Umbilical cord (tissue), 2 donors: Measurements from ENCODE around the gene CDC42SE2. TPM values are rescaled to one million over a fixed set of nuclear protein-coding genes. Genes with fewer than 3 reads are reported as not detected.
"Not testable (repeated sequence)": the region's sequence is repeated elsewhere in the genome, so short reads cannot be mapped to it uniquely, and the experiment has no call there.

Experiments used
- DNase-seq: peaks from one replicate; pipeline ENCODE4 v3.0.0-alpha.2; 2015; ENCODE audit warnings: low spot score
- total RNA-seq: library from RNA; depleted of rRNA; stranded (reverse); fragments of >200 nt; gene quantifications from one replicate; pipeline ENCODE4 v1.2.3, GENCODE V29; 2014; ENCODE audit warnings: low replicate concordance; ENCODE audit not compliant: insufficient read depth

CDC42SE2 gene
- total RNA-seq, 1 donor from 2014 or later, result 32.0 TPM

DNA sequence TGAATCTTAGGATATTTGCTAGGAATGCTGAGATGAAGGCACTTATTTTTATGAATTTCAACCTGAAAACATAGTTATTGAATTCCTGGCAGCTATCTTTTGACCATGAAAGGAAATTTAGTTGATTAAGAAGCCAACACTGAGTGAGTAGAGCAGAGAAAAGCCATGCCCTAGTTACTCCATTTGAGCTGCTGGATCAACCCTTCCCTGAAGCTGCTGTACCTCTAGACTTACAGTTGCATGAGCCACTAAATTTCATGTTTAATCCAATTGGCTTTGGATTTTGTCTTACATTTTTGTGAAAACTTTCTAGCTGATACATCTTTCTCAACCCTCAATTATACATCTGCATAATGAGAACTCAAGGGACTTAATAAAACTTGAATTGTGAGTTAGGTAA lies 54.6 kb downstream of the CDC42SE2 start:
- no peak for DNase-seq

DNA sequence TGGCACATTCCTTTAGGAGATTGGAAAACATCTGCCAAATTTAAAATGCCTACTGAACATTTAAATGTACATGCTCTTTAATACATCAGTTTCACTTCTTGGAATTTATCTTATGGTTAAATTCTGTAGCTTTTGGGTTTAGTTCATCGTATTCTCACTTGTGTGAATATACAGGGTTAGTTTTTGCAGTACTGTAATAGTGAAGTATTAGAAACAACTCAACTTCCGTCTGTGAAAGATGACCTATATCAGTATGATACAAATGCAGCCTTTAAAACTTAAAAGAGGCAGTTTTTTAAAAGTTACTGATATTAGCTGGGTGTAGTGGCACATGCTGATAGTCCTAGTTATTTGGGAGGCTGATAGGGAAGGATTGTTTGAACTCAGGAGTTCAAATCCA lies 57.2 kb downstream of the CDC42SE2 start:
- no peak for DNase-seq

DNA sequence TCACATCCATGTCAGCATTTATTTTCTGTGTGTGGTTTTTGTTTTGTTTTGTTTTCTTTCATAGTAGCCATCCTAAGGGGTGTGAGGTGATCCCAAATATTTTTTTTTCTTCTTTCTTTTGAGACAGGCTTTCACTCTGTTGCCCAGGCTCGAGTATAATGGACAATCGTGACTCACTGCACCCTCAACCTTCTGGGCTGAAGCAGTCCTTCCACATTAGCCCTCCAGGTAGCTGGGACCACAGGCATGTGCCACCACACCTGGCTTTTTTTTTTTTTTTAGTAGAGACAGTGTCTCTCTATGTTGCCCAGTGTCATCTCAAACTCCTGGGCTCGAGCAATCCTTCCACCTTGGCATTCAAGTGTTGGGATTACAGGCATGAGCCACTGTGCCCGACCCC lies 59.1 kb downstream of the CDC42SE2 start:
- DNase-seq, result no peak

DNA sequence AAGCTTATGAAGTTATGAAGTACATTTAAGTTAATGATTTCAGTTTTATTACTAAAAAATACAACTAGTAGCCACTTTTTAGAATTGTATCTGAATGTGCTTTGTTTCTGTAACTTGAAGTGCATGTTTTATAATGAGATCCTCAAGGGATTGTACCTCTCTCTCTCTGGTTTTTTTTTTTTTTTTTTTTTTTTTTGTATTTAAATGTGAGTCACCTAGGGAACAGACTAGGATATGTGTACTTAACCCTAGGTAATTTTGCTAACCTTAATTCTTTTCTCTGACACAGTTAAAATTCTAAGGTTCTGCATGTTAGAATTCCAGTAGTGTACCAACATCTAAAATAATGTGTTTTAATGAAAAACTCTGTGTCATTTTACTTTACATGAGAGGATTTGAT lies 59.5 kb downstream of the CDC42SE2 start:
- no peak for DNase-seq

DNA sequence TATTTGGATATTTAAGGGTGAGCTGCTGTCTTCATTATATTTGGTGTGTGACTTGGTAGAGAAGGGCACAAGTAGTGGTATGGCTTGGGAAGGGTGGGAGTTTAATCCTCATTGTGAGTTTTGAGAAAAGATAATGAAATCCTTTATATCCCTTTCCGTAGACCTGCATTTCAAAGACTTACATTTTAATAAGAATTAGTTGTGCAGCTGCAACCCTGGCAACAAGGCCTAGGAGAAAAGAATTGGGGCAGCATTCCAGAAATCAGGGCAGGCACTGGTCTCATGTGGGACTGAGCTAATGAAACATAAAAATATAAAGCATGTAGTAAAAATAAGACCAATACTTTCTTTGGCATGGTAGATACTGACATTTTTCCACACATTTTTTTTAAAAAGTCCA lies 60.5 kb downstream of the CDC42SE2 start:
- DNase-seq, result peak; percentile 74

DNA sequence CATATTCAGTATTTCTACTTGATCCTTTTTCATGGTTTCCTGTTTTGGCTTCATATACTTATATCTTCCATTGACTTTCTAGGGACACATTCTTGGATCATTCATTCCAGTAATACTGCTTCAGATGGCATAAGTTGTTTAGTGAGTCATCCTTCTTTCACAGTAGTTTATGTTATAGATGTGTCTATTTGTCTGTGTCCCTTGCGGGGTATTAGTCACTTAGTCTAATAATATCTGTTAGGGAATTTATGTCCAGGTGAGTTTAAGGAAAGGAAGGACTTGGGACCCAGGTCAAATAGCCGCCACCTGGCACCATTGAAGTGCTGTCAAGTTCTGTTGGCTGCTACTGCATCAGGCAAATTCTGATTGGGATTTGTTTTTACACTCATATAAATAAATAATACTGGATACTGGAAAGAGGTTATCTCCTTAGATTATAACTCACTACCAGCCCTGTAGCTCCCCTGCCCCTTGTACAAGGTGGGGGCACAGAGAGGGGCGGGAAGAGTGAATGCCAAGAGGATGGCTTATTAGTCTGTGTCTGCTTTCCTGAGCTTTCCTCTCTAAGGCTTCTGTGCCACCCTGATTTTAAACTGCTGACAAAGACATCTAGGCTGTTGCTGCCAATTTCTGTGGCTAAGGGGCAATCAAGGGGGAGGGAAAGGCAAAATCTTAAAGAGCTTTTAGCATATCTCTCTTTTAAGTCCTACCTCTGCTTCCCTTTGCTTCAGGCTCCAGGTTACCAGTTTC lies 64.9 kb downstream of the CDC42SE2 start:
- DNase-seq, result no peak

DNA sequence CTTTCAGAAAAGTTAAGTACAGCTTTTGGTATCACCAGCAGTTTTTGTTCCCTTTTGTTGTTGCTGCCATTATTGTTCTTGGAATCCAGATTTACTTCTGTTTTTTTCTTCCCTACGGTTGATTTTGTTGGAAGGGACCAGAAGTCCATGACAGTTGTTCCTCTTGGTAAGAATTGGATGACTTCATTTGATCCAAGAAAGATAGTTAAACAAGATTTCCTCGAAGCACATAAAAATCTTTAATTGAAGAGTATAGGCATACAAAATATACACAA lies 65.4 kb downstream of the CDC42SE2 start:
- DNase-seq, result no peak

DNA sequence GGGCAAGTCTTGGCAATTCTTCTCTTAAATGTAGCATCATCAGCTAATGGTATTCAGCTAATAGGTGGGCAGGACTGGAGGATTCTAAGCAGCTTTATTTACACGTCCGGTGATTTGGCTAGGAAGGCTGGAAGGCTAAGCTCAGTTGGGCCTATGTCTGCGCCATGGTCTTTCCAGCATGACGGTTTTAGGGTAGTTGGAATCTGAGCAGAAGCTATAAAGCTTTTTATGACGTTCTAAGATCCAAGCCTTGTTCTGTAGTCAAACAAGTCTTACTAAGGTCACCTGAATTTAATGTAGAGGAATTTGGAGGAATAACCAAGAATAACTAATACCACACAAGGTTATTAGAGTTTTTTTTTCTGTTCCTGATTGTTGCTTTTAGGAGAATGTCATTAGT lies 66.2 kb downstream of the CDC42SE2 start:
- DNase-seq, result no peak

DNA sequence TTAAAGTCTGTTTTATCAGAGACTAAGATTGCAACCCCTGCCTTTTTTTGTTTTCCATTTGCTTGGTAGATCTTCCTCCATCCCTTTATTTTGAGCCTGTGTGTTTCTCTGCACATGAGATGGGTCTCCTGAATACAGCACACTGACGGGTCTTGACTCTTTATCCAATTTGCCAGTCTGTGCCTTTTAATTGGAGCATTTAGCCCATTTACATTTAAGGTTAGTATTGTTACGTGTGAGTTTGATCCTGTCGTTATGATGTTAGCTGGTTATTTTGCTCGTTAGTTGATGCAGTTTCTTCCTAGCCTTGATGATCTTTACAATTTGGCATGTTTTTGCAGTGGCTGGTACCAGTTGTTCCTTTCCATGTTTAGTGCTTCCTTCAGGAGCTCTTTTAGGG lies 71.9 kb downstream of the CDC42SE2 start:
- DNase-seq, result not testable (repeated sequence)

DNA sequence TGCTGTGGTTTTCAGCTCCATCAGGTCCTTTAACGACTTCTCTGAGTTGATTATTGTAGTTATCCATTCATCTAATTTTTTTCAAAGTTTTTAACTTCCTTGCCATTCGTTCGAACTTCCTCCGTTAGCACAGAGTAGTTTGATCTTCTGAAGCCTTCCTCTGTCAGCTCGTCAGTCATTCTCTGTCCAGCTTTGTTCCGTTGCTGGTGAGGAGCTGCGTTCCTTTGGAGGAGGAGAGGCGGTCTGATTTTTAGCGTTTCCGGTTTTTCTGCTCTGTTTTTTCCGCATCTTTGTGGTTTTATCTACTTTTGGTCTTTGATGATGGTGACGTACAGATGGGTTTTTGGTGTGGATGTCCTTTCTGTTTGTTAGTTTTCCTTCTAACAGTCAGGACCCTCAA lies 72.9 kb downstream of the CDC42SE2 start:
- not testable (repeated sequence) for DNase-seq

DNA sequence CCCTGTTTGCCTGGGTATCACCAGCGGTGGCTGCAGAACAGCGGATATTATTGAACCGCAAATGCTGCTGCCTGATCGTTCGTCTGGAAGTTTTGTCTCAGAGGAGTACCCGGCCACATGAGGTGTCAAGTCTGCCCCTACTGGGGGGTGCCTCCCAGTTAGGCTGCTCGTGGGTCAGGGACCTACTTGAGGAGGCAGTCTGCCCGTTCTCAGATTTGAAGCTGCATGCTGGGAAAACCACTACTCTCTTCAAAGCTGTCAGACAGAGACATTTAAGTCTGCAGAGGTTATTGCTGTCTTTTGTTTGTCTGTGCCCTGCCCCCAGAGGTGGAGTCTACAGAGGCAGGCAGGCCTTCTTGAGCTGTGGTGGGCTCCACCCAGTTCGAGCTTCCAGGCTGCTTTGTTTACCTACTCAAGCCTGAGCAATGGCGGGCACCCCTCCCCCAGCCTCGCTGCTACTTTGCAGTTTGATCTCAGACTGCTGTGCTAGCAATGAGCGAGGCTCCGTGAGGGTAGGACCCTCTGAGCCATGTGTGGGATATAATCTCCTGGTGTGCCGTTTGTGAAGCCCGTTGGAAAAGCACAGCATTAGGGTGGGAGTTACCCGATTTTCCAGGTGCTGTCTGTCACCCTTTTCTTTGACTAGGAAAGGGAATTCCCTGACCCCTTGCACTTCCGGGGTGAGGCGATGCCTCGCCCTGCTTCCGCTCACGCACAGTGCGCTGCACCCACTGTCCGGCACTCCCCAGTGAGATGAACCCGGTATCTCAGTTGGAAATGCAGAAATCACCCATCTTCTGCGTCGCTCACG lies 73.6 kb downstream of the CDC42SE2 start:
- DNase-seq, result not testable (repeated sequence)

DNA sequence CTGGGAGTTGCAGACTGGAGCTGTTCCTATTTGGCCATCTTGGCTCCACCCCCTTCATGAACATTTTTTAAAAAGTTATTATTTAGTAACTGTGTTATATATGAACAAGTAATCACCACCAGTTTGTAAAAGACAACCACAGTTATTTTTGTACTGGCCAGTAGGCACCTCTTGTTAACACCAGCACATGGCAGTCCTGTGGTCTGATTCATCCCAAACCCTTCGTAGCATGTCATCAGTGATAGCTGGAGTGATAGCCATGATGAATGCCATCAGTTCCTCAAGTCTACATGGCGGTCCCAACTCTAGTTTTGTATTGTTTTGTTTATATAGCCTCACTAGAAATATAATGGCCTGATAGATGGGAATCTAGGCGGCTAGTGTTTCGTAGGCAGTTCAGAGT lies 74.2 kb downstream of the CDC42SE2 start:
- DNase-seq, result no peak

DNA sequence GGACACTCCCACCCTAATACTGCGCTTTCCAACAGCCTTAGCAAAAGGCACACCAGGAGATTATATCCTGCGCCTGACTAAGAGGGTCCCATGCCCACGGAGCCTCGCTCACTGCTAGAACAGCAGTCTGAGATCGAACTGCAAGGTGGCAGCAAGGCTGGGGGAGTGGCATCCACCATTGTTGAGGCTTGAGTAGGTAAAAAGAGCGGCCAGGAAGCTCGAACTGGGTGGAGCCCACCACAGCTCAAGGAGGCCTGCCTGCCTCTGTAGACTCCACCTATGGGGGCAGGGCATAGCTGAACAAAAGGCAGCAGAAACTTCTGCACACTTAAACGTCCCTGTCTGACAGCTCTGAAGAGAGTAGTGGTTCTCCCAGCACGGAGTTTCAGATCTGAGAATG lies 80.4 kb downstream of the CDC42SE2 start:
- DNase-seq, result not testable (repeated sequence)

DNA sequence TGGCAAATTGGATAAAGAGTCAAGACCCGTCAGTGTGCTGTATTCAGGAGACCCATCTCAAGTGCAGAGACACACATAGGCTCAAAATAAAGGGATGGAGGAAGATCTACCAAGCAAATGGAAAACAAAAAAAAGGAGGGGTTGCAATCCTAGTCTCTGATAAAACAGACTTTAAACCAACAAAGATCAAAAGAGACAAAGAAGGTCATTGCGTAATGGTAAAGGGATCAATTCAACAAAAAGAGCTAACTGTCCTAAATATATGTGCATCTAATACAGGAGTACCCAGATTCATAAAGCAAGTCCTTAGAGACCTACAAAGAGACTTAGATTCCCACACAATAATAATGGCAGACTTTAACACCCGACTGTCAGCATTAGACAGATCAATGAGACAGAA lies 82.4 kb downstream of the CDC42SE2 start:
- DNase-seq, result not testable (repeated sequence)

DNA sequence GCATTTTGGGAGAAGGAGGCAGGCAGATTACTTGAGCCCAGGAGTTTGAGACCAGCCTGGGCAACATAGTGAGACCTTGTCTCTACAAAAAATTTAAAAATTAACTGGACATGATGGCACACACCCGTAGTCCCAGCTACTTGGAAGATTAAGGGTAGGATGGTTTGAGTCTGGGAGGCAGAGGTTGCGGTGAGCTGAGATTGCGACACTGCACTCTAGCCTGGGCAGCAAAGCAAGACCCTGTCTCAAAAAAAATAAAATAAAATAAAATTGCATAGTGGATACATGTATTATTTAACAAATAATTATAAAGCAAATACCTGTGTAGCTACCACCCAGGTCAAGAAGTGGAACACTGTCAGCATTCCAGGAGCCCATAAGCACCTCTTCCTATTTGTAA lies 90.1 kb downstream of the CDC42SE2 start:
- DNase-seq, result no peak

DNA sequence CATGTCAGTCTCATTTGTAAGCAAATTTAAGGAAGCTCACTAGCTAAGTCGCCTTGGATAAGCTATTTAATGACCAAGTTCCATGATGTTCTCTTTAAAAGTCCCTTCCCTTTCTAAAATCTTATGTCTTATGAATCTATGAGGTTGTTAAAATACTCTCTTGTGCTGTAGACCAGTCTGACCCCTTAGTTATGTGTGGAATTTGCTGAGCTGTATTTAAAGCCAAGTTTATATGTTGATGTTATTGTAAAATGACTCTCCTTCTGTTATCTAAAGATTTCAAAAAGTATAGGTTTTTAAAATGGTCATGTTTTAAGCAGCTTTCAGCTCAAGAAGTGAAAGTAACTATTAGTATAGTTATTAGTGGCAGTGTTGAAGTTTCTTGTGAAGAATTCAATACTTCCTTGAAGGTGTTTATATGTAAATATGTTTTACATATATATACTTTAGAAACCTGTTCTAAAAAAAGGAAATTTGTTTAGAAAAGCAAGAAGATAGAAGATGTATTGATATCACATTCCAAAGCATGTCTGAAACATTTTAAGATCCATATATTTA lies 92.2 kb downstream of the CDC42SE2 start:
- peak; percentile 53 for DNase-seq

DNA sequence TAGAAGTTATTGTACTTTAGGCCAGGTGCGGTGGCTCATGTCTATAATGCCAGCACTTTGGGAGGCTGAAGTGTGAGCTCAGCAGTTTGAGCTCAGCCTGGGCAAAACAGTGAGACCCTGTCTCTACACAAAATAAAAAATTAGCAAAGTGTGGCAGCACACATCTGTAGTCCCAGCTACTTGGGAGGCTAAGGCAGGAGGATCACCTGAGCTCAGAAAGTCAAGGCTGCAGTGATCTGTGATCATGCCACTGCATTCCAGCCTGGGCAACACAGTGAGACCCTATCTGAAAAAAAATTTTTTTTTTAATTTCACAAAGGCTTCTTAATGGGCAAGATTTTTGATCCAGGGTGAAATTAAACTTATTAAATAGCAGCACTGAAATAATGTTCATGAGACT lies 92.8 kb downstream of the CDC42SE2 start:
- DNase-seq, result no peak

DNA sequence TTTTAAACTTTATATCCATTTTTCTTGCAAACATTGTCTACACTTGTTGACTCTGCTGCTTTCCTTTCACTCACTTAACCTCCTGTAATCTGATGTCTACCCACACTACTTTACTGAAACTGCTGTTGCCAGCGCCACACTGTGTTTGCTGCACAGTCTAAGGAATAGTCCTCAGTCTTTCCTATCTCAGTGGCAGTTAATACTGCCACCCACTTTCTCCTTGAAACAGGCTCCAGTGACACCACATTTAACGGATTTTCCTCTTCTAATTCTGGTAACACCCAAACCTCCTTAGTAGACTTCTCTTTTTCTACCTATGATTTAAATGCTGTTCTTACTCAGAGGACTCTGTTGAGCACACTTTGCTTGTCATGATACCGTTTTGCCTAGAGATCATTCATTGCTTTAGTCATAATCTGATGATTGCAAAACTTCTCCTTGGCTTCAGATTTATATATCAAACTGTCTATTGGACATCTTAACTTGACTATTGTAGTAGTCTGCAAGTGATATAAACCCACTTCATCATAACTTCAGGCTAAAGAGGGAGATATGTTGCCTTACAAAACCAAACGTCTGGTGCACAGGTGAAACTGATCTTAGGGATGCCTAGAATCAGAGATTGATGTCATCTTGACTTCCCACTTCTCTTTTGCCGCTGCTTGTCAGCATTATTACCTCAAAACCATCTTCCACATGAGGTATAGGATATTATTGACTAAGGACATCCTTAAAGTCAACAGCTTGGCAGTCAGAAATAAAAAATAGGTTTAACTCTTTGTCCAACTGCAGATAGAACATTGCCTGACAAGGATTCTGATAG lies 94.1 kb downstream of the CDC42SE2 start:
- no peak for DNase-seq

DNA sequence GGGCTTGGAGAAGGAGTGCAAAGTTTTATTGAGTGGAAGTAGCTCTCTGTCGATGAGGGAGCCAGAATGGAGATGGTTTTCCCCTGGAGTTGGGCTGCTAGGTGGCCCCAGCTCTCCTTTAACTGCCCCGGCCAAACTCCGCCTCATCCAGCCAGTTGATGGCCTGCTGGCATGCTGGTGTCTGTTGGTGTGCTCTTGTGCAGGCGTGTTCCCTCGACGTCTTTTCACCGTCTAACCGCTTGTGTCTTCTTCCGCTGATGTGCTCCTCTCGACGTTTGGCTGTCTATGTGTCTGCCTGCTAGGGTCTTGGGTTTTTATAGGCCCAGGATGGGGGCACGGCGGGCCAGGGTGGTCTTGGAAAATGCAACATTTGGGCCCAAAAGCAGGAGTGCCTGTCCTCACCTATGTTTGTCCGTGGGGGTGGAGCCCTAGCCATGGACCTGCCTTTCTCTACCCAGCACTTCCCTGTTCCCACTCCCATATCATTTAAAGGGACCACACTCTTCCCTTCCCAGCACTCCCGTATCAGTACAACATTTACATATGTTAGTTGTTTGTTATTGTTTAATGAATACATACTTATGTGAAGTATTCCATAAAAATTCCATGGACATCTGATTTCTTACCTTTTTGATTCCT lies 97.9 kb downstream of the CDC42SE2 start:
- no peak for DNase-seq

DNA sequence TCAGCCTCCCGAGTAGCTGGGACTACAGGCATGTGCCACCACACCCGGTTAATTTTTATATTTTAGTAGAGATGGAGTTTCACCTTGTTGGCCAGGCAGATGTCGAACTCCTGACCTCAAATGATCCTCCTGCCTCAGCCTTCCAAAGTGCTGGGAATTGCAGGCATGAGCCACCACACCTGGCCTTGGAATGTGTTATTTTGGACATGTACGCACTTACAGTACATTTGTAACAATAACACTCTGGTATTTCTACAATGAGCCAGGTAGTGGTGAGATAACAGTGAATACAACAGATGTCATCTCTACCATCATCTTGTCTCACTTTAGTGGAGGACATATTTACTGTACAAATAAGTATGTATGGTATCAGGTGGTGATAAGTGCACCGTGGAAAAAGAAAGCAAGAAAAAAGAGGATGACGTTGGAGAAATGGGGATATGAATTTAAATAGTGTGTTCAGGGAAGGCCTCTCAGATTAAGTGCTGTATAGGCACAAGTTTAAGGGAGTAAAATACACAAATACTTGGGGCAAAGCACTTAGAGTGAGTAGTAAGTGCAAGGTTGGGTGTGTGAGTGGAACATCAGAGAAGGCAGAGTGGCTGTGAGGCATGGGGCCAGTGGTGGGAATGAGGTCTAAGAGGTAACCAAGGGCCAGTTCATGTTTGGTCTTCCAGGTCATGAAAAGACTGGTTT lies 100.1 kb downstream of the CDC42SE2 start:
- no peak for DNase-seq

DNA sequence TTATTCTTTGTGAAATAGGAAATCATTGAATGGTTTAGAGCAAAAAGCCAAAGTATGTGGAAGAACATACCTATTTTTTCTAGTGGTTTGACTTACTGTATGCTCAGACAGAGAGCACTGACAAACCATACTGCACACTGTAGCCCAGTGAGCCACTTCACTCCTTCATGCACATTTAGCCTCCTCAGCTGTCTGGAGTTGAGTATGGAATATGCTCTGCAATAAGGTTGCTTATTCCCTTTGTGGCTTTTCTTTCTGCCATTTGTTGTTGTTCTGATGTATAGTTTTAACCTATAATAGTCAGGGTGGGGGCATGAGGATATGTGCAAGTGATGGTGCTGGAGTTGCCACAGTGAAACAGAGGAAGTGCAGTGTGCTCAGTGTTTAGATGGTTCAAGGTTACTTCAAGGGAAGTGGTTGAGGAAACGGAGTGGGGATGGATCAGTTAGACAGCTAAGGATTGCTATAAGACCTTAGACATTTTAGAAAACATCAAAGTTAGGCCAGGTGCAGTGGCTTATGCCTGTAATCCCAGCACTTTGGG lies 100.7 kb downstream of the CDC42SE2 start:
- no peak for DNase-seq
